C4-2B (cell line): ENCODE measurements around the gene ITPR2.

ENCODE experiments used
- ZFX ChIP-seq: fragments of 450-650 bp; IDR thresholded peaks from 2 replicates; pipeline ENCODE4 v1.6.1; 2017
- TF ChIP-seq, protein P1 (sequence below): fragments of 450-650 bp; conservative IDR thresholded peaks from 2 replicates; pipeline ENCODE4 v1.5.1; 2017; ENCODE audit warnings: mild to moderate bottlenecking

DNA sequence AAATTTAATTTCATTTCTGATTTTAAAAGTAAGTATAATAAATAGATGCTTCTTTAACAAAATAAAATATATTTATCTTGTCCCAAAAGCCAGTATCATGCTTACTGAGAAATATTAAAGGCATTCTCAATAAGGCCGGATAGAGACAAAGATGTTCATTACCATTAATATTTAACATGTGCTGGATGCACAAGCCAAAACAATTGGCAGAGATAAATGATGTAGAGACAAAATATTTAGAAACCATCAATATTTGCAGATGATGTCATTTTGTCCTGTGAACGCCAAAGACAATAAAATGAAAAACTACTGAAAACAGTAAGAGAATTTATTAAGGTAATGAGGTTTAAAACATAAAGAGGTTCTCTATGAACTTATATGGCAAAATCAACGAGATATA, 313.5 kb downstream of the ITPR2 start:
- TF ChIP-seq, protein P1, sequence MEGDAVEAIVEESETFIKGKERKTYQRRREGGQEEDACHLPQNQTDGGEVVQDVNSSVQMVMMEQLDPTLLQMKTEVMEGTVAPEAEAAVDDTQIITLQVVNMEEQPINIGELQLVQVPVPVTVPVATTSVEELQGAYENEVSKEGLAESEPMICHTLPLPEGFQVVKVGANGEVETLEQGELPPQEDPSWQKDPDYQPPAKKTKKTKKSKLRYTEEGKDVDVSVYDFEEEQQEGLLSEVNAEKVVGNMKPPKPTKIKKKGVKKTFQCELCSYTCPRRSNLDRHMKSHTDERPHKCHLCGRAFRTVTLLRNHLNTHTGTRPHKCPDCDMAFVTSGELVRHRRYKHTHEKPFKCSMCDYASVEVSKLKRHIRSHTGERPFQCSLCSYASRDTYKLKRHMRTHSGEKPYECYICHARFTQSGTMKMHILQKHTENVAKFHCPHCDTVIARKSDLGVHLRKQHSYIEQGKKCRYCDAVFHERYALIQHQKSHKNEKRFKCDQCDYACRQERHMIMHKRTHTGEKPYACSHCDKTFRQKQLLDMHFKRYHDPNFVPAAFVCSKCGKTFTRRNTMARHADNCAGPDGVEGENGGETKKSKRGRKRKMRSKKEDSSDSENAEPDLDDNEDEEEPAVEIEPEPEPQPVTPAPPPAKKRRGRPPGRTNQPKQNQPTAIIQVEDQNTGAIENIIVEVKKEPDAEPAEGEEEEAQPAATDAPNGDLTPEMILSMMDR, result no peak
- no peak for TF ChIP-seq ZFX
